Body of pancreas (tissue), 4 donors: ENCODE results near the gene RXFP4. TPM values are rescaled to one million over a fixed set of nuclear protein-coding genes. Genes with fewer than 3 reads are reported as not detected.
A peak's percentile ranks its signal among the peaks of the same experiment; 100 is the strongest.

ENCODE experiments used
- ATAC-seq: fragments of 150-250 bp; one replicate; pipeline ENCODE4 v1.9.1; 2016
- DNase-seq, 4 donors: peaks; one replicate each; pipeline ENCODE4 v3.0.0-alpha.2; 2019
- H3K27ac ChIP-seq, 4 donors: fragments of 200-600 bp; sonication (generic); 1 replicate in 3 of 4; 2 replicates in 1 of 4; pipeline versions ENCODE4 v1.5.1 to v1.6.1; 2016 to 2019; ENCODE audit warnings: mild to moderate bottlenecking in 1 of 4, mixed read lengths in 1 of 4, moderate library complexity in 1 of 4
- H3K27me3 ChIP-seq, 2 donors: fragments of 200-600 bp; sonication (generic); one replicate each; pipeline ENCODE4 v1.6.0; 2016; ENCODE audit warnings: mild to moderate bottlenecking in 1 of 2
- H3K36me3 ChIP-seq, 2 donors: fragments of 200-600 bp; sonication (generic); replicated peaks in 1 of 2; 2 replicates each; pipeline ENCODE4 v1.5.1; 2016; ENCODE audit warnings: low read depth in 2 of 2; ENCODE audit not compliant: insufficient read depth in 1 of 2
- H3K4me1 ChIP-seq: fragments of 200-600 bp; sonication (generic); one replicate; pipeline ENCODE4 v1.6.0; 2016
- H3K4me3 ChIP-seq, 2 donors: fragments of 200-600 bp; sonication (generic); 1 replicate in 1 of 2; 2 replicates in 1 of 2; pipeline ENCODE4 v1.5.1; 2016 to 2019
- H3K9me3 ChIP-seq, 3 donors: fragments of 200-600 bp; sonication (generic); 1 replicate in 2 of 3; 2 replicates in 1 of 3; pipeline ENCODE4 v1.5.1; 2016
- CTCF ChIP-seq, 7 experiments: fragments of 450-650 bp in 4 of 7; fragments of 200-600 bp in 3 of 7; sonication (generic) in 3 of 7; IDR thresholded peaks; one replicate each; pipeline ENCODE4 v1.5.1; 2016 to 2019; ENCODE audit warnings: antibody characterized with exemption in 7 of 7
- POLR2A ChIP-seq, 3 donors: fragments of 450-650 bp; IDR thresholded peaks; one replicate each; pipeline ENCODE4 v1.6.1; 2016; ENCODE audit warnings: antibody characterized with exemption in 3 of 3, mild to moderate bottlenecking in 2 of 3
- WGBS, 2 donors: methylation state at CpG; one replicate each; pipeline ENCODE4 v1.1.5; 2017; 5-methylcytosine and 5-hydroxymethylcytosine counted together
- intact Hi-C: fragments of 100-400 bp; cut with DNase I; formaldehyde crosslinking; loops from one replicate; pipeline ENCODE4 v1.15.1; 2023
- microRNA-seq, 2 donors: library from miRNA; unstranded; fragments of <30 nt; microRNA quantifications; one replicate each; pipeline ENCODE4, GENCODE V29; 2016; ENCODE audit warnings: borderline number of aligned reads in 2 of 2, borderline replicate concordance in 2 of 2
- small RNA-seq: library from RNA; depleted of rRNA; stranded (forward); fragments of <200 nt; gene quantifications from one replicate; pipeline ENCODE3, GENCODE V24; 2016
- total RNA-seq, 2 donors: library from RNA; depleted of rRNA; stranded (reverse); fragments of >200 nt; gene quantifications; one replicate each; pipeline ENCODE4 v1.1.0, GENCODE V29; 2016

The RXFP4 gene
- total RNA-seq, 2 donors from 2014 or later = 0.26 TPM; not detected in 1

DNA sequence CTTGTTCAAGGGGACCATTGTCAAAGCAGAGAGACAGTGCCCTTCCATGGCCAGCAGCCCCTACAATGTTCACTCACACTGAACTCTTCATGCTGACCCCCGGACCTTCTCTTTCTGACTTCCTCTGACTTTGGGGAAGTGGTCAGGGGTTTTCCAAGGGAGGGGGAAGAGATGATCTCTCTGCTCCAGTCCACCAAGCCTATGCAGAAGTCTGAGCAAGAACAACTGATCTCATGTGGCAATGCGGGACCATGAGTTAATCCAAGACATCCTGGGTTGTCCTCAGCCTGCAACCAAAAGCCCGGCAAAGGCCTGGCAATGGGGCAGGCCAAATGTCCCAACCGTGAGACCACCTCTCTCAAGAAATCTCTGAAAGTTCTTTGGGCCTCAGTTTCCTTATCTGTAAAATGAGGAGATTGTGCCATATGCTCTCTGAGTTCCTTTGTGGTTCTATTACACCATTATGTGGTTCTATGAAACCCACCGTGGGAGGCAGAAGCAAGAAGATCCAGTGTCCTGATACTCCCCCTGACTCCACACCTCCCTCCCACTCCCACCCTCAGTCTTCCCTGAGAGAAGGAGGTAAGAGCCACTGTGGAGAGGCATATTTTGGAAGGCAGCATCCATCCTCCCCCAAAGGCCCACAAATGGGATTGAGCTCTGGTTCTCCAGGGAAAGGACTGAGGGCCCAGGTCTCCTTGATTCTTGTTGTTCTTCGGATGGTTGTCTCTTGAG lies 48.7 kb downstream of the RXFP4 start:
- no peaks in the 10 kb centered on the region for H3K36me3 ChIP-seq
- no peaks in the 10 kb centered on the region for H3K9me3 ChIP-seq
- H3K4me3 ChIP-seq = no peak overlapping the region
- intact Hi-C loops = loop anchor here (5.0 kb wide), 1 partner anchor 48 kb away; the partner anchor contains the start of gene RXFP4
- WGBS, 2 donors = 75 to 76% methylated on average over 6 of the region's 6 CpGs
- ATAC-seq (no peak), DNase-seq (peak in 1 of 4 donors; percentile 50)
- H3K4me1 ChIP-seq = no peaks in the 10 kb centered on the region
- TF ChIP-seq POLR2A (IDR thresholded peaks at IDR 0.05) = no peak
- TF ChIP-seq CTCF (IDR thresholded peaks at IDR 0.05) = no peak
- H3K27me3 ChIP-seq = no peaks in the 10 kb centered on the region
- H3K27ac ChIP-seq = no peak overlapping the region

Small RNA genes within 50 kb of the gene (microRNA-seq; reads per million reads assigned to microRNA genes)
- 0 reads per million in 2 donors for gene MIR6738

Small RNA genes within 50 kb of the gene (small RNA-seq; reads per million reads assigned to genes)
- gene MIR6738 (not detected), gene RF00015 (not detected), gene SCARNA4 (not detected), gene SNORA80E (260 reads per million, percentile 97 among the genes with 10 or more reads in this experiment)

Other genes starting within 250 kb of the RXFP4 start
- 10 to 100 TPM; 26.7 to 44.4 TPM for gene GON4L, start 84.4 kb upstream of the RXFP4 start, total RNA-seq
- gene SYT11, start 82.1 kb upstream of the RXFP4 start, total RNA-seq = 1 to 10 TPM; 1.3 to 5.4 TPM
- gene RIT1, start 30.3 kb upstream of the RXFP4 start, total RNA-seq = 10 to 100 TPM in 1 of 2 donors, 1 to 10 TPM in 1; 6.9 to 16.1 TPM
- gene KHDC4, start 7.2 kb upstream of the RXFP4 start, total RNA-seq = 10 to 100 TPM; 32.7 to 40.5 TPM
- 10 to 100 TPM; 31.9 to 32.6 TPM for gene ARHGEF2, start 36.9 kb downstream of the RXFP4 start, total RNA-seq
- gene SSR2, start 79.3 kb downstream of the RXFP4 start, total RNA-seq = 100 to 1,000 TPM; 179 to 291 TPM
- gene UBQLN4, start 112.2 kb downstream of the RXFP4 start, total RNA-seq = 10 to 100 TPM; 16.5 to 16.9 TPM
- gene LAMTOR2, start 113.1 kb downstream of the RXFP4 start, total RNA-seq = 10 to 100 TPM; 44.2 to 47.5 TPM
- gene RAB25, start 119.5 kb downstream of the RXFP4 start, total RNA-seq = 10 to 100 TPM; 31.3 to 66.7 TPM
- 1 to 10 TPM in 1 of 2 donors, under 1 TPM in 1; 0.99 to 4.7 TPM for gene MEX3A, start 140.8 kb downstream of the RXFP4 start, total RNA-seq
- gene LMNA, start 173.1 kb downstream of the RXFP4 start, total RNA-seq = 100 to 1,000 TPM; 152 to 186 TPM
- gene SEMA4A, start 211.9 kb downstream of the RXFP4 start, total RNA-seq = 10 to 100 TPM in 1 of 2 donors, 1 to 10 TPM in 1; 2.6 to 11.9 TPM